ENCODE data around the gene SORCS3.

GRCh38 chr10:105026566-105026965 lies 385.5 kb downstream of the SORCS3 start:
- TF ChIP-seq CEBPB (IDR thresholded peaks at IDR 0.05; ENCODE audit: low read depth) (no peak), CTCF (IDR thresholded peaks at IDR 0.05 in 2 of 3, conservative IDR thresholded peaks at IDR 0.05 in 1 of 3; ENCODE audit: borderline replicate concordance in 1 of 3, insufficient read depth in 1 of 3, low read depth in 2 of 3, low read length in 2 of 3) (no peak), POLR2A (IDR thresholded peaks at IDR 0.05; ENCODE audit: borderline replicate concordance, extremely low read depth, insufficient read depth, insufficient read length) (no peak), ZFX (IDR thresholded peaks at IDR 0.05) (no peak), ZNF274 (IDR thresholded peaks at IDR 0.05; ENCODE audit: low read depth, low read length) (no peak), REST (IDR thresholded peaks at IDR 0.05; ENCODE audit: low read depth) (no peak), YY1 (IDR thresholded peaks at IDR 0.05; ENCODE audit: extremely low read depth, insufficient replicate concordance, low read depth, low read length) (no peak), MAX (IDR thresholded peaks at IDR 0.05) (no peak), EZH2phosphoT487 (IDR thresholded peaks at IDR 0.05; ENCODE audit: borderline replicate concordance) (no peak), EZH2 (IDR thresholded peaks at IDR 0.05) (no peak), RAD21 (IDR thresholded peaks at IDR 0.05; ENCODE audit: low read depth) (no peak), JUND (IDR thresholded peaks at IDR 0.05) (no peak), POLR2AphosphoS5 (IDR thresholded peaks at IDR 0.05; ENCODE audit: low read depth, low read length) (no peak), FOSL1 (IDR thresholded peaks at IDR 0.05; ENCODE audit: low read depth) (no peak)
